ENCODE data around the gene VSIG10.

GRCh38 chr12:118094039-118094438, 9.8 kb downstream of the VSIG10 start:
- TF ChIP-seq MYC (IDR thresholded peaks at IDR 0.05; ENCODE audit: low read depth, low read length) (no peak), CTCF (IDR thresholded peaks at IDR 0.05; ENCODE audit: low read depth, low read length) (no peak), POLR2A (IDR thresholded peaks at IDR 0.05; ENCODE audit: extremely low read depth, insufficient read length) (no peak), MAX (IDR thresholded peaks at IDR 0.05; ENCODE audit: low read depth, low read length) (no peak)

All from NB4 (cell line).